Activated naive CD4-positive, alpha-beta T cell treated with anti-CD3 and anti-CD28 coated beads, Interleukin-2, amount 10 ng/mL, durations not matched to agents 7 days and 5 days (primary cell): ENCODE results near the gene TMEM151B.

Experiments used
- CTCF ChIA-PET: fragments of 350-600 bp; sonication (Branson Sonifier 250); formaldehyde crosslinking; loops from one replicate; lab custom pipeline; 2021; ENCODE audit warnings: antibody characterized with exemption; lab: Charles Lee
- DNase-seq: peaks from one replicate; pipeline ENCODE4 v3.0.0-alpha.2; 2020
- H3K27ac Mint-ChIP-seq: one replicate; pipeline ENCODE4 v1.8.0; 2021; ENCODE audit warnings: mild to moderate bottlenecking, moderate library complexity, mixed read lengths
- H3K27me3 Mint-ChIP-seq: one replicate; pipeline ENCODE4 v1.8.0; 2021; ENCODE audit warnings: mild to moderate bottlenecking, mixed read lengths
- H3K36me3 Mint-ChIP-seq: one replicate; pipeline ENCODE4 v1.8.0; 2021; ENCODE audit warnings: mixed read lengths
- H3K4me1 Mint-ChIP-seq: one replicate; pipeline ENCODE4 v1.8.0; 2021; ENCODE audit warnings: mixed read lengths
- H3K4me3 Mint-ChIP-seq: one replicate; pipeline ENCODE4 v1.8.0; 2021; ENCODE audit warnings: mild to moderate bottlenecking, moderate library complexity, mixed read lengths
- H3K9me3 Mint-ChIP-seq: one replicate; pipeline ENCODE4 v1.8.0; 2021; ENCODE audit warnings: mixed read lengths

TMEM151B gene

DNA sequence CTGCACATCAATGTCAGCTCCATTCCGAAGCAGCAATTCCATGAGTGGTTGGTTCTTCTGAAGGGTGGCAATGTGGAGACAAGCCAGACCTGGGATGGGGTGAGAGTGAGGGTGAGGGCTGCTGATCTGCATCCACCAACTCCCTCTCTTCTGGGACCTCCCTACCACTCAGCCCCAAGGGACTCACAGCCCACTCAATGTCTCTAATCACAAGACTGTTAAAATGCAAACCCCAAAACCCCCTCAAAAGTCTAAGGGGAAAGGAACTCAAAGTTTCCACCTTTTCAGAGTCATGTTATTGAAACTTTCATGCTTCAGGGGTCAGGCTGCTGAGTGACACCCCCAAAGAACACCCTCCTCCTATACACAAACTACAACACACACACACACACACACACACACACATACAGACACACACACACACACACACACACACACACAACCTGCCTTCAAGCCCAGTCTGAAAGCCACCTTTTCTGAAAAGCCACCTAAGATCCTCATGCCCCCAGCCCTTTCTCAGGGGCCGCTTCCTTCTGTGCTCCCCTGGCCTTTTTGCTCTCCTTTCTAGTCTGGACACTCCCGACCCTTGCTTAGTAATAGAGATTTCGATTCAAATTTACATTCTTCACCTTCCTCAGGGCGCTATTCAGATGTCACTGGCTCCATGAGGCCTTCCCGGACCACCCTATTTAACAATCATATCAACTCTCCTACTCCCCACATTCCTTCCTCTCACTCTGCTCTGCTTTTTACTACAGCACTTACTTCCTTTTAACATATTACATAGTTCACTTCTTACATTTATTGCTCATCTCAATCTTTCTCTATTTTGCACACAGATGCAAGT, 9.6 kb upstream of the TMEM151B start:
- no peaks in the 10 kb centered on the region for H3K27me3 Mint-ChIP-seq
- peaks cover 28% of the 10 kb centered on the region for H3K36me3 Mint-ChIP-seq
- no peak overlapping the region for H3K4me3 Mint-ChIP-seq
- CTCF ChIA-PET: interaction anchor here (1.0 kb wide), 1 partner anchor 9 kb away, joined by 4 read pairs; no protein-coding TSS in a partner anchor
- H3K27ac Mint-ChIP-seq: peak overlapping the region; percentile 0
- H3K4me1 Mint-ChIP-seq: peaks cover 59% of the 10 kb centered on the region
- no peak for DNase-seq
- H3K9me3 Mint-ChIP-seq: no peaks in the 10 kb centered on the region

- no peaks in the 10 kb centered on the region for H3K9me3 Mint-ChIP-seq
- no peak for DNase-seq
- no peak overlapping the region for H3K27ac Mint-ChIP-seq
- peaks cover 22% of the 10 kb centered on the region for H3K36me3 Mint-ChIP-seq
- peaks cover 58% of the 10 kb centered on the region for H3K4me1 Mint-ChIP-seq
- H3K27me3 Mint-ChIP-seq: peaks cover 3% of the 10 kb centered on the region
- no peak overlapping the region for H3K4me3 Mint-ChIP-seq
- CTCF ChIA-PET: interaction anchor here (1.0 to 2.5 kb wide), 5 partner anchors 8 to 165 kb away, joined by 3 to 10 read pairs (median 4); no protein-coding TSS in a partner anchor
Observed at GRCh38 chr6:44261581-44261980, 8.7 kb upstream of the TMEM151B start.

DNA sequence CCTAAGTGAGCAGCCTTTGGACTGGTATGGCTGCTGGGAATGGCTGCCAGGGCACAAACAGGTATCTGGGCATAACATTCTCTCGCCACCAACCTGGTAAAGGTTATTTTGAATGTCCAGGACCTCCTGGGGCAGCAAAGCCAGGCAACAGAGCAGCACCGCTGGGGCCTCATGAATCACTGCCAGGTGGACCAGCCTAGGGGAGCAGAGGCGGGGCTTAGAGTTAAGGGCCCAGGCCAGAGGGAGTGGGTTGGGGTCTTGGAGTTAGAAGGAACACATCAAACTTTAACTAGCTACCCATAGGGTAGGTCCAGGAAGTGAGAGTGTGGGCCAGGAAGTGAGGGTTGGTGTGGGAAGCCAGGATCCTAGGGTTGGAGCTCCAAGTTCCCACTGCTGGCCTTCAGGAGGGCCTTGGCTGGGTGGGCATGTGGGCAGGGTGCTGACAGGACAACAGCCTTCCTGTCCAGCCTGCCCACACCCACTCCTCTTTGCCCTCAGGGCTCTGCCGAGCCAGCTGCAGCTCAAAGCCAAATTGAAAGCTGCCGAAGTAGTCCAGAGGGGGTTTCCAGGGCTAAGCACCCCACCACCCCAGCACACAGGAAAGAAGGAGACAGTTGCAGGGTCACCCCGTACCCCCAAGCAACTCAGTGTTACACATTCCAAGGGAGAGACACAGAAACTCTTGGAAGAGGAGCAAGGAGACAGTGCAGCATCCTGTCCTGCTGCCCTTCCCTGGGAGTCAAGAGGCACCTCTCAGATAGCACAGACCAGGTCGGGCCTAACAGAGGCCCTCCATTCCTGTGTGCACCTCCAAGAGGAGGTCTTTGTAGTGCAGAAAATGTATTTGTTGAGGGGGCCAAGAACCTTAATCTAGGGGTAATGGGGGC, 7.5 kb upstream of the TMEM151B start:
- Mint-ChIP-seq H3K4me1 (peaks cover 61% of the 10 kb centered on the region), H3K36me3 (peaks cover 22% of the 10 kb centered on the region), H3K4me3 (peak overlapping the region; percentile 85), H3K9me3 (no peaks in the 10 kb centered on the region), H3K27me3 (peaks cover 10% of the 10 kb centered on the region), H3K27ac (peak overlapping the region; percentile 93)
- CTCF ChIA-PET: interaction anchor here (1.1 to 2.5 kb wide), 3 partner anchors 9 to 73 kb away, joined by 4 to 10 read pairs (median 4); no protein-coding TSS in a partner anchor
- no peak for DNase-seq

DNA sequence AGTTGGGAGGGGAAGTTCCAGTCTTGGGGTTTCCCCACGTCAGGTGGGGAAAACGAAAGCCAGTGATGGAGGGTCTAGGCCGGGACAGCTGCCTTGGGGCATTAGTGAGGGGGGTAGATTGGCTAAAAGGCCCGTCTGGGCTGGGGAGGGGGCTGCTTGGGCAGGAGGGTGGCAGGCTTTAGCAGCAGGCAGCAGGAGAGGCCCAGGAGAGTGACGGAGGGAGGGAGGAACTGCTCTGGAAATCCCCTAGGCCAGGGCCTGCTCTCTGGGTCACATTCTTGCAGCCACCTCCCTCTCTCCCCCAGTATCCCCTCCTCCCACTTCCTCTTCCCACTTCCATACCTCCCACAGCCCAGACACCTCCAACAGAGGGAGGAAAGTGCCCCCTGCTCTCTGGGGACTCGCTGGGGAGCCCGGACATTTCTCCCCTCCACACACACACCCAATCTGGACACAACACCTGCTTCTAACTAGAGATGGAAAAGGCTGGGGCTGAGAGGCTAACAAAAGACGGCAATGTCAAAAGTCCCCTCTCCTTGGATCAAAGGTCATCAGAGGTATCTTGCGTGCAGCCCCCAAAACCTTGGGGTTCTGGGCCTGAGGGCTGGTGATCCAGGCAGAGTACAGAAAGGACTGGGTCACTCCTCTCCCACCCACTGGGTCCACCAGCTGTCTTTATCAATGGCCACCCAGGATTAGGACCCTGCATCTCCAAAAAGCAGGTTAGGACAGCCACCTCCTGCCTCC, 6.7 kb upstream of the TMEM151B start:
- Mint-ChIP-seq H3K27ac (peak overlapping the region; percentile 93), H3K9me3 (no peaks in the 10 kb centered on the region), H3K36me3 (peaks cover 19% of the 10 kb centered on the region), H3K27me3 (peaks cover 17% of the 10 kb centered on the region), H3K4me3 (peak overlapping the region; percentile 85), H3K4me1 (peaks cover 56% of the 10 kb centered on the region)
- CTCF ChIA-PET: interaction anchor here (1.1 to 2.5 kb wide), 5 partner anchors 10 to 77 kb away, joined by 3 to 10 read pairs (median 4); partner anchors contain the start of gene SLC29A1
- peak; percentile 50 for DNase-seq

DNA sequence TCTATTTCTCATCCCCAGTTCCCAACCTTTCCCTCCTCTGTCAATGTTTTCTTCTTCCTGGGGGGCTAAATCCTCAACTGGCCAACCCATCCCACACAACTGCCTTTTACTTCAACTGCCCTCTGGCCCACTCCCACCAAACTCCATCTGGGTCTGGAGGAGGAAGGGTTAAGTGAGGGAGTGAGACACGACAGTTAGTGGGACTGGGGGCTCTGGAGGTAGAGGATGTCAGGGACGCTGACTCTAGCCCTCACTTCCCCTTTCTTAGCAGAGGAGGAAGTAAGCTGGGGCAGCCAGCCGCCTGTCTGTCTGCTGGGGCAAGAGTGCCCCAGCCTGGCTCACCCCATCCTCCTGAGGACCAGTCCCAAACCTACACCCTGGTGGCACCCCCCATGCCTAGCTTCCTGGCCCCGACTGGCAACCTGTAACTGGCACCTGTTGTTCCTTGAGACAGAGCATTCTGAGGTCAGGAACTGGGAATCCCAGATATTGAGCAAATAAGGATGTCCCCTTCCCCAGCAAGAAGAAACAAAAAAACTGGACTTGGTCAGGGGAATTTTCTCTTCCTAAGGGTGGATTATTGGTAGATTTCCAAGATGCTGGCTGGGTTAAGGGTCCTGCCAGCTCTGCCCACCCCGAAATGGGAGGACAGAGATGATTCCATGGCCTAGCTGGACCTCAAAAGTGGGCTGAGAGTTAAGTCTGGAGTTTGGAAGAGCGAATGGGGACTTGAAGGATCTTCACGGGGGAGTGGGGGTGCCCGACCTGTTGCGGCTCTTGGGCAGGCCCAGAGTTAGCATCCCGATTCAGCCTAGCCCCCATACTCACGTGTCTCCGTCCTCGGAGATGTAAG, 5.9 kb upstream of the TMEM151B start:
- H3K36me3 Mint-ChIP-seq: peaks cover 13% of the 10 kb centered on the region
- H3K27ac Mint-ChIP-seq: peak overlapping the region; percentile 93
- H3K9me3 Mint-ChIP-seq: no peaks in the 10 kb centered on the region
- peak; percentile 62 for DNase-seq
- peaks cover 25% of the 10 kb centered on the region for H3K27me3 Mint-ChIP-seq
- H3K4me1 Mint-ChIP-seq: peaks cover 54% of the 10 kb centered on the region
- CTCF ChIA-PET: interaction anchor here (0.8 to 1.4 kb wide), 10 partner anchors 11 to 91 kb away, joined by 3 to 5 read pairs (median 4); partner anchors contain the start of genes AARS2 and SLC29A1
- H3K4me3 Mint-ChIP-seq: peak overlapping the region; percentile 85

- Mint-ChIP-seq H3K27me3 (peaks cover 33% of the 10 kb centered on the region), H3K27ac (peak within 1 kb of the TSS; percentile 93), H3K4me1 (peaks cover 62% of the 10 kb centered on the region), H3K9me3 (no peaks in the 10 kb centered on the region), H3K36me3 (peaks cover 13% of the 10 kb centered on the region), H3K4me3 (peak within 1 kb of the TSS; percentile 85)
- DNase-seq: peak; percentile 94
- CTCF ChIA-PET: interaction anchor here (0.8 to 4.1 kb wide), 9 partner anchors 13 to 92 kb away, joined by 3 to 105 read pairs (median 4); partner anchors contain the start of genes AARS2 and SLC29A1
Observed at GRCh38 chr6:44265007-44265721, 5.1 kb upstream of the TMEM151B start, which contains the start of gene NFKBIE. TSS of gene NFKBIE (minus strand) at chr6:44265551. CDS start at chr6:44265346, 205 bp downstream.

DNA sequence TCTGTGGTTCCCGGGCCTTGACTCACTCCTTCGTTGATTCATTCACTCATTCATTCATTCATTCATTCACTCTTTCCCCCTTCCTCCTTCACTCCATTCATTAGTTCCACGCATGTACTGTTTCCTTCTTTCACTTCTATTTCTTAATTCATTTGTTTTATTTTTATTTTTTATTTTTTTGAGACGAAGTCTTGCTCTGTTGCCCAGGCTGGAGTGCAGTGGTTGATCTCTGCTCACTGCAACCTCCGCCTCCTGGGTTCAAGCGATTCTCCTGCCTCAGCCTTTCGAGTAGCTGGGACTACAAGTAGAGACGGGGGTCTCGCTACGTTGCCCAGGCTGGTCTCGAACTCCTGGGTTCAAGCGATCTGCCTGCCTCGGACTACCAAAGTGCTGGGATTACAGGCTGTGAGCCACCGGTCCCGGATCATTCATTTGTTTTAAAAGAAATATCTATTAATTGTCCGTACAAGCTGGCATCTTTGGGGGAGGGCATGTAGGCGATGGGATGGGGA, 4.5 kb upstream of the TMEM151B start:
- Mint-ChIP-seq H3K27me3 (peaks cover 36% of the 10 kb centered on the region), H3K4me1 (peaks cover 62% of the 10 kb centered on the region), H3K9me3 (no peaks in the 10 kb centered on the region), H3K4me3 (peak overlapping the region; percentile 85), H3K27ac (peak overlapping the region; percentile 83), H3K36me3 (peaks cover 13% of the 10 kb centered on the region)
- DNase-seq: no peak
- CTCF ChIA-PET: interaction anchor here (2.1 to 6.7 kb wide), 3 partner anchors 32 to 72 kb away, joined by 5 to 105 read pairs (median 83); no protein-coding TSS in a partner anchor

GRCh38 chr6:44266347-44266746, 3.9 kb upstream of the TMEM151B start:
- H3K9me3 Mint-ChIP-seq: no peaks in the 10 kb centered on the region
- H3K4me3 Mint-ChIP-seq: peak overlapping the region; percentile 85
- no peak overlapping the region for H3K27ac Mint-ChIP-seq
- CTCF ChIA-PET: interaction anchor here (0.7 to 6.7 kb wide), 11 partner anchors 32 to 1164 kb away, joined by 3 to 105 read pairs (median 4); partner anchors contain the start of genes AARS2 and SPATS1
- H3K36me3 Mint-ChIP-seq: peaks cover 9% of the 10 kb centered on the region
- peaks cover 42% of the 10 kb centered on the region for H3K27me3 Mint-ChIP-seq
- DNase-seq: no peak
- peaks cover 62% of the 10 kb centered on the region for H3K4me1 Mint-ChIP-seq

GRCh38 chr6:44267252-44267651, 3.0 kb upstream of the TMEM151B start:
- CTCF ChIA-PET: interaction anchor here (0.7 to 6.7 kb wide), 19 partner anchors 10 to 1165 kb away, joined by 3 to 105 read pairs (median 4); partner anchors contain the start of genes AARS2 and SPATS1
- H3K27ac Mint-ChIP-seq: no peak overlapping the region
- peaks cover 9% of the 10 kb centered on the region for H3K36me3 Mint-ChIP-seq
- no peaks in the 10 kb centered on the region for H3K9me3 Mint-ChIP-seq
- H3K4me1 Mint-ChIP-seq: peaks cover 58% of the 10 kb centered on the region
- DNase-seq: no peak
- no peak overlapping the region for H3K4me3 Mint-ChIP-seq
- peaks cover 51% of the 10 kb centered on the region for H3K27me3 Mint-ChIP-seq

DNA sequence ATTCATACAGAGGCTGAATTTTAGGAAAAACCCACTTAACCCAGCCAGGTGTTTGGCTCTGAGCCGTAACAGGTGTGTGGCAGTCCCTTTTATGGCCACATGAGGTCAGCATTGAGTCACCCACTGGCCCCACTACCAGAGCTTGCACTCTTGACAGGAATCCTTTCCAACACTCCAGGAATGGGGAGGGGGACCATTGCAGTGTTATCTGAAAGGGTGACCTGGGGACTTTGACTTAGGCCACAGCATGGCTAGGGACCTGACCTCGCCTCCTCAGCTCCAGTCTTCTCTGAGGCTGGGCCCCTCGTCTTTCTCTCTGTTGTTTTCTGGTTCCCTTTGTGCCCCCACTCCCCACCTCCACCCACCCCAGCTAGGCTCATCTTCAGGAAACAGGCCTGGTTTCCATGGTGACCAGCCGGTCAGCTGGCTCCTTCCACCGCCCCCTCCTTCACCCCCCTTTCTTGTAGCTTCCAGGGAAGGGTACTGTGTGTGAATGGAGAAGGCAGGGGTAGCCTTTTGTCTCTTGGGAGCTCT, 2.1 kb upstream of the TMEM151B start:
- Mint-ChIP-seq H3K9me3 (no peaks in the 10 kb centered on the region), H3K27me3 (peaks cover 60% of the 10 kb centered on the region), H3K27ac (no peak overlapping the region), H3K4me1 (peaks cover 49% of the 10 kb centered on the region), H3K36me3 (peaks cover 8% of the 10 kb centered on the region), H3K4me3 (no peak overlapping the region)
- CTCF ChIA-PET: interaction anchor here (0.7 to 6.7 kb wide), 30 partner anchors 9 to 232 kb away, joined by 3 to 105 read pairs (median 4); partner anchors contain the start of genes AARS2, SLC35B2 and SPATS1
- DNase-seq: peak; percentile 77

DNA sequence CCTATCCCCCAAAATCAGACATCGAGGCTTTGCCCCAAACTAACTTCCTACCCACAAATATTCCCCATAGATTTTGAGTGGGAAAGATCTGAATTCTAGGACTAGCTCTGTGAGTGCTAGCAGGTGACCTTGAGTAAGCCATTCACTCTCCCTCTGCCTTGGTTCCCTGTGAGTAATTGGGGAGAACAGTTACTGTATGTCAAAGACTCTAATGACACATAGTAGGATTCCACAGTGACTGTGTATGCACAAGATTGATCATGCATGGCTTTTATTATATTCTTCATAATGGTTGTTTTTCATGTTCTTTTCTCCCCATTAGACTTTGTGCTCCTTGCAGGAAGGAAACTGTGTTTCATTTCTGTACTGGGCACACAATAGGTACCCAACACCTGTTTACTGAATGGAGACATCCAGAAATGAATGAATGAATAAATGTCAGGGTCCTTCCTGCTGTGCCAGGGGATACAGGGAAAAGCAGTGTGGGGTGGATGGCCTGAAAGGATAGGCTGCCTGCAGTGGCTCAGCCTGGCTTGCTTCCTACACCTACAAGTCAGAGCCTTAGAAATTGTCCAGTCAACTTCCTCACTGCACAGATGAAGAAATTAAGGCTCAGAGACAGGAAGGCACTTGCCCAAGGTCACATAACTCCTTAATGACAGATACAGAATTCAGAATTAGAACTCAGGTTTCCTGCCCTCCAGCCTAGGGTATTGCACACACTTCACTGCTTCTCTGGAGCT, 901 bp upstream of the TMEM151B start:
- no peak for DNase-seq
- peaks cover 37% of the 10 kb centered on the region for H3K4me1 Mint-ChIP-seq
- H3K27me3 Mint-ChIP-seq: peaks cover 72% of the 10 kb centered on the region
- CTCF ChIA-PET: interaction anchor here (0.8 to 6.7 kb wide), 18 partner anchors 8 to 189 kb away, joined by 3 to 105 read pairs (median 6); partner anchors contain the start of genes AARS2, SLC35B2 and SPATS1
- H3K4me3 Mint-ChIP-seq: peak overlapping the region; percentile 49
- peaks cover 2% of the 10 kb centered on the region for H3K36me3 Mint-ChIP-seq
- peak overlapping the region; percentile 24 for H3K27ac Mint-ChIP-seq
- H3K9me3 Mint-ChIP-seq: no peaks in the 10 kb centered on the region
